ENCODE measurements around the gene GRM8.

Gene GRM8

DNA sequence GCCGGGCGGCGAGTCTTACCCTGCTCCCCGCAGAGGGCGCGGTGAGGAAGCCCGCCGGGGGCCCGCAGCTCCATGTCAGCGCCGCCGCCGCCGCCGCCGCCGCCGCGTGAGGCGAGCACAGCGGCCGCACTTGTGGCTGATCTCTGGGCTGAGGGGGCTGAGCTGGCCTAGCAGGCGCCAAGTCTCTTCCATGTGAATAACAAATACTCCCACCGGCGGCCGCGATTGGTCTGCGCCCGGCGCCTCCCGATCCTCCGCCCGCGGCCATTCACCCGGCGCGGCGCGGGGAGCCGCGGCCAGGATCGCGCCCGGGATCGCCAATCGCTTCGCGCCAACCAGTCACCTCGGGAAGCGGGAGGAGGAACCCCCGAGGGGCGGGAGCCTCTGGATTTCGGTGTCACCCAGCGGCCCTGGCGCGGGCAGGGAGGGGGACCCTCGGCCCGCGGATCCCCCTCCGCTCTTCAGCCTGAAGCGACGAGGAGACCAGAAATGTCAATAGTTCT lies at the start of gene GRM8:
Gene GRM8, minus strand, starts transcription at position 164 of the 503 bp plus-strand sequence.
- DNase-seq (ENCODE audit: low read depth), result no peak

DNA sequence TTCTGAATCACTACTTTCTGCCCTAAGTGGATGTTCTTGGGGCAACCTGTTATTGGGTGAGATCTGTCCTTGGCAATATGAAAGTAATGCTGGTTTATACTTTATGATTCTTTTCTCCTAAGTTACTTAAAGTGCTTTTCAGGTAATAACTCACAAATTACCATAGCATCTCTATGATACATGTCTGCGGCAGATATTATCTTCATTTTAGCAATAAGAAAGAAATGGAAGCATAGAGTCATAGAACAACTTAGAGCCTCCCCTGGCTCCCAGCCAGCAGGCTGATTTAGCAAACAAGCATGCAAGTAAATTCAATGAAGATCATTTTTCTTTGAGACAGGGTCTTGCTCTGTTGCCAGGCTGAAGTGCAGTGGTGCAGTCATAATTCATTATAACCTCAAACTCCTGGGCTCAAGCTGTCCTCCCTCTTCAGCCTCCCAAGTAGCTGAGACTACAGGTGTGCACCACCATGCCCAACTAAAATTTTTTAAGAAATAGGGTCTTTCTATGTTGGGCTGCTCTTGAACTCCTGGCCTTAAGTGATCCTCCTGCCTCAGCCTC lies 38.1 kb upstream of the GRM8 start:
- no peak for DNase-seq (ENCODE audit: low read depth)

- no peak for DNase-seq (ENCODE audit: low read depth)
Measured at GRCh38 chr7:127290116-127290655, 37.4 kb upstream of the GRM8 start.

- DNase-seq (ENCODE audit: low read depth), result no peak
Measured at GRCh38 chr7:127287133-127287532, 34.4 kb upstream of the GRM8 start.

DNA sequence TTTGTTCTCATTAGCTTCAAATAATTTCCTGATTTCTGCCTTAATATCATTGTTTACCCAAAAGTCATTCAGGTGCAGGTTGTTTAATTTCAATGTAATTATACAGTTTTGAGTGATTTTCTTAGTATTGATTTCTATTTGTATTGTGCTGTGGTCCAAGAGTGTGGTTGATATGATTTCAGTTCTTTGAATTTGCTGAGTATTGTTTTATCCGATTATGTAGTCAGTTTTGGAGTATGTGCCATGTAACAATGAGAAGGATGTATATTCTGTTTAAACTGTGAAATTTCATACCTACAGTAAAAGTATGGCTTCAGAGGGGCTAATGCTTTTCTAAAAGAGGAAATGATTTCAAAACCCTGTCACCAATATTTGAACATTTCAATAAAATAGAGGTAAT lies 17.4 kb upstream of the GRM8 start:
- no peak for DNase-seq (ENCODE audit: low read depth)

- DNase-seq (ENCODE audit: low read depth), result no peak
Measured at GRCh38 chr7:127266047-127266446, 13.3 kb upstream of the GRM8 start.

GRCh38 chr7:127264219-127264618 lies 11.5 kb upstream of the GRM8 start:
- no peak for DNase-seq (ENCODE audit: low read depth)

GRCh38 chr7:127258111-127258510 lies 5.4 kb upstream of the GRM8 start:
- peak; percentile 5 for DNase-seq (ENCODE audit: low read depth)

DNA sequence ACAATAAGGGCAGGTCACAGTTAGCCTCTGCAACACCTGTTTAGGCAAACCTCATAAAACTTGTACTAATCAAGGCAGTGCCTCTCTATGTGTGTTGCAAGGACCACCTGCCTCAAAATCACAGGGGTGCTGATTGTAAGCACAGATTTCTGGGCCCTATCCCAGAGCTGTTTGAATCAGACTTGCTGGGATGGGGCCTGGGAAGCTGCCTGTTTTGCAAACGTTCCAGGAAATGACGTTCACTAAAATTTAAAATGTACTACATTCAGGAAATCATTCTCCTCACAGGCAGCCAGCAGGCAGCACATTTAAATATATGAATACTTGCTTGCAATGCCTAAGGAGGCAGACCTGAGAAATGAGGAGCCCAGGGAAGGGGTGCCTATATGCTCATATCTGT lies 4.3 kb upstream of the GRM8 start:
- DNase-seq (ENCODE audit: low read depth), result no peak

- no peak for DNase-seq (ENCODE audit: low read depth)
Measured at GRCh38 chr7:127256041-127256725, 3.4 kb upstream of the GRM8 start.

- DNase-seq (ENCODE audit: low read depth), result no peak
Measured at GRCh38 chr7:127254163-127254684, 1.5 kb upstream of the GRM8 start.

DNA sequence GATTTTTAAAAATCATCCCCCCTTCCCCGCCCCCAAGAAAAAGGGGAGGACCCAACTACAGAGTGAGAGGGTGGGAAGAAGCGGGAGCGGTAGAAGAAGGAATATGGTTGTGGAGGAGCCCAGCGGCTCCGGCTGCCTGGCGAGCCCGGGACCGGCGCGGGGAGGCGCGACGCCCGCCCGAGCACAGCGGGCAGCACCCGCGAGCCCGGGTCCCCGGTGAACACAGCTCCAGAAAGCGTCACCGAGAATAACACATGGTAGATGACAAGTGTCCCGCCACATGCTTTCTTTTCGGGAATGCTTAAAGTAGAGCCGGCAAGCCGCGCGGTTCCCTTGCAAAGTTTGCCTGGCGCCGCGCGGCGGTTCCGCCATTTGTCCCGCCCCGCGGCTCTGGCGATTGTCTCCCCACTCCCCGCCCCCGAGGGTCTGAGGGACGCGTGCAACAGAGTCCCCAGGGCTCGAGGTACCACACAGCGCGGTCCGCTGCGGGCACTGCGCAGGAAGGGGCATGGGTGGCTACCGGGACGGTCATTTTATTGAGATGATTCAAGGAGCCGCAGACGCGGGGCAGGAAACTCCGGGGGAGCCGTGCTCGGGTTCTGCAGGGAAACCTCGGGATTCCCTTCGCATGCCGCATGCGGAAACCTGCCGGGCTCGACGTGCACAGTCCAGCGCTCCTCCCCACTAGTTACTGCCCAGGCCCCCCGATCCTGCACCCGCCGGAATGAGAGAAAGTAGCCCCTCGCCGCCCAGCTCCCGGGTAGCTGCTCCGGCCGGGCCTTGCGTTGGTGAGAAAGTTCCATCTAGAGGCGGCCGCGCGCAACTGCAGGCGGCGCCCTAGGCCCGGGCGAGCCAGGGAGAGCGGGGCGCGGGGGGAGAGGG lies 781 bp upstream of the GRM8 start:
- peak; percentile 3 for DNase-seq (ENCODE audit: low read depth)

DNA sequence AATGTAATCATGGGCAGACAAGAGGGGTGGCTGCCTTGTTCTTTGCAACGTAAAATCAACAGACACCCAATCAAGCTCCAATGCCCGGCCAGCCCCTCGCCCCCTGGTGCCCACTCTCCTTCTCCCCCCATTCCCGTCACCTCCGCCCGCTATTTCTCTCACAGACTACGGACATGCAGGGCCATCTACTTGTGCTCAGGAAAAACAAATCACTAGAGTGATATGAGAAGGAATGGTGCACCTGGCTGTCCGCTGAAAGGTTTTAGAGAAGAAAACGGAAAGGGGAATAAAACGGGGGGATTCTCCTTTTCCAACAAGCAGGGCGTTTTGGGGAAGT lies 396 bp downstream of the GRM8 start:
- no peak for DNase-seq (ENCODE audit: low read depth)

GRCh38 chr7:127251465-127252376 lies 1.0 kb downstream of the GRM8 start:
- DNase-seq (ENCODE audit: low read depth), result no peak

GRCh38 chr7:127251036-127251464 lies 1.7 kb downstream of the GRM8 start:
- DNase-seq (ENCODE audit: low read depth), result no peak

- no peak for DNase-seq (ENCODE audit: low read depth)
Measured at GRCh38 chr7:127250312-127251035, 2.3 kb downstream of the GRM8 start.

GRCh38 chr7:127245607-127246006 lies 7.1 kb downstream of the GRM8 start:
- no peak for DNase-seq (ENCODE audit: low read depth)

GRCh38 chr7:127245002-127245401 lies 7.7 kb downstream of the GRM8 start:
- DNase-seq (ENCODE audit: low read depth), result no peak

GRCh38 chr7:127239814-127240213 lies 12.9 kb downstream of the GRM8 start:
- DNase-seq (ENCODE audit: low read depth), result no peak

GRCh38 chr7:127233630-127234029 lies 19.1 kb downstream of the GRM8 start:
- DNase-seq (ENCODE audit: low read depth), result no peak

DNA sequence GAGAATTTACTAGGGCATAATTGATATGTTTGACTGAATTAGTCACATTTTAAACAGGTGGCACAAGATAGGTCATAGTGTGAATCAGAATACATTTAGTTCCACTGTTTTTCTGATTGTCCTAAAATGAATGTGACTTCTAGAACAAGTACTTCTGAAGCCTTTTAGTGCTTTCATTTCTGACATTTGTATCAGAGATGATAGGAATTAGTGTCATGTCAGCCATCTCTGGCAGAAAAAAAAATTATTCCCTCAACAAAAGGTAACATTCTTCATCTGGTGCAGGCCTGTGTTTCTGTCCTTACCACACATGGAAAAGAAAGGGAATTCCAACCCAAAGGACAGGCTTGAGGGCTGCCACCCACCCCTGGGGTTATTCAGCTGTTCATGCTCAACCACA lies 21.3 kb downstream of the GRM8 start:
- DNase-seq (ENCODE audit: low read depth), result no peak
